ENCODE measurements around the gene MEF2A.

DNA sequence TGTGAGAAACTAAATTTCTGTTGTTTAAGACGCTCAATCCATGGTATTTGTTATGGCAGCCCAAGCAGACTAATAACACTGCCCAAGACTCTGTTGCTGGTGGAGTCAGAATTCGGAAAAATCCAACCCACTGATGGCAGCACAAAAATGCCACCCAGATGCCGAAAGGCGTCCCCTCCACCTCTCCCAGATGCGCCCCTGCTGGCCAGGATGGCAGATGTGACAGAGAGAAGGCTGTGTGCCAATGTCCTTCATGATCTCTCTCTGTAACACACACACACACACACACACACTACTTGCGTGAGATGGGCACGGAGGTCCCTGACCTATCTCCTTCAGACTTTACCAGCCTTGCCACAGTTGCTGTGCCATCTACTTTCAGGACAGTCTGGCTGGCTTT lies 178.4 kb downstream of the MEF2A start:
- TF ChIP-seq, protein P1, sequence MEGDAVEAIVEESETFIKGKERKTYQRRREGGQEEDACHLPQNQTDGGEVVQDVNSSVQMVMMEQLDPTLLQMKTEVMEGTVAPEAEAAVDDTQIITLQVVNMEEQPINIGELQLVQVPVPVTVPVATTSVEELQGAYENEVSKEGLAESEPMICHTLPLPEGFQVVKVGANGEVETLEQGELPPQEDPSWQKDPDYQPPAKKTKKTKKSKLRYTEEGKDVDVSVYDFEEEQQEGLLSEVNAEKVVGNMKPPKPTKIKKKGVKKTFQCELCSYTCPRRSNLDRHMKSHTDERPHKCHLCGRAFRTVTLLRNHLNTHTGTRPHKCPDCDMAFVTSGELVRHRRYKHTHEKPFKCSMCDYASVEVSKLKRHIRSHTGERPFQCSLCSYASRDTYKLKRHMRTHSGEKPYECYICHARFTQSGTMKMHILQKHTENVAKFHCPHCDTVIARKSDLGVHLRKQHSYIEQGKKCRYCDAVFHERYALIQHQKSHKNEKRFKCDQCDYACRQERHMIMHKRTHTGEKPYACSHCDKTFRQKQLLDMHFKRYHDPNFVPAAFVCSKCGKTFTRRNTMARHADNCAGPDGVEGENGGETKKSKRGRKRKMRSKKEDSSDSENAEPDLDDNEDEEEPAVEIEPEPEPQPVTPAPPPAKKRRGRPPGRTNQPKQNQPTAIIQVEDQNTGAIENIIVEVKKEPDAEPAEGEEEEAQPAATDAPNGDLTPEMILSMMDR (IDR thresholded peaks at IDR 0.05; ENCODE audit: low read length): no peak; the same call in 1 of the 2 replicates
- no peak for TF ChIP-seq EZH2 (optimal IDR thresholded peaks at IDR 0.05; ENCODE audit: low read depth, low read length)
